Measurements from ENCODE around the gene CDK18. TPM values are rescaled to one million over a fixed set of nuclear protein-coding genes. Genes with fewer than 3 reads are reported as not detected.

CDK18 gene
- total RNA-seq, 2 experiments from 2014 or later = 7.4 to 9.9 TPM

GRCh38 chr1:205516362-205516761 is 11.9 kb downstream of the CDK18 start:
- no peak for ATAC-seq (ENCODE audit: low read depth)
- Mint-ChIP-seq H3K9me3 (no peaks in the 10 kb centered on the region), H3K4me1 (peaks cover 10% of the 10 kb centered on the region), H3K36me3 (no peaks in the 10 kb centered on the region), H3K4me3 (no peak overlapping the region), H3K27me3 (no peaks in the 10 kb centered on the region), H3K27ac (no peak overlapping the region)
- no peak for DNase-seq
- POLR2A ChIA-PET = no interaction called here

DNA sequence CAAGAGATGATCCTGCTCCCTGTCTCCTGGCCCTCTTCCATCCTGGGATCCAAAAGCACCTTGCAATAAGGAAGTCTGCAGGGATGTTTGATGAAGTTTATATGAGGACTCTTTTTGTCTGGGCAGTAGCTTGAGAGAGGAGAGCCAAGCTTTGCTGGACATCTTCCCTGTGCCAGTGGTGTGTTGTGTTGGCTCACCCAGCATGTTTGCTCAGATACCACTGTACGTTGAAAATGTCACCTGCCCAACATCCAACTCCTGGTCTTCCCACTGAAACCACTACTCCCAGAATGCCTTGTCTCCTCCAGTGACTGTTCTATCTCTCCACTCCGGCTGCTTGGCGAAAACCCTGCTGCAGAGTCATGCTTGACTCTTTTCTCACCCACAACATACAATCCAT is 12.8 kb downstream of the CDK18 start:
- Mint-ChIP-seq H3K36me3 (no peaks in the 10 kb centered on the region), H3K27me3 (no peaks in the 10 kb centered on the region), H3K27ac (no peak overlapping the region), H3K4me1 (peaks cover 3% of the 10 kb centered on the region), H3K9me3 (no peaks in the 10 kb centered on the region), H3K4me3 (no peak overlapping the region)
- ATAC-seq (ENCODE audit: low read depth) = no peak
- POLR2A ChIA-PET = no interaction called here
- no peak for DNase-seq

DNA sequence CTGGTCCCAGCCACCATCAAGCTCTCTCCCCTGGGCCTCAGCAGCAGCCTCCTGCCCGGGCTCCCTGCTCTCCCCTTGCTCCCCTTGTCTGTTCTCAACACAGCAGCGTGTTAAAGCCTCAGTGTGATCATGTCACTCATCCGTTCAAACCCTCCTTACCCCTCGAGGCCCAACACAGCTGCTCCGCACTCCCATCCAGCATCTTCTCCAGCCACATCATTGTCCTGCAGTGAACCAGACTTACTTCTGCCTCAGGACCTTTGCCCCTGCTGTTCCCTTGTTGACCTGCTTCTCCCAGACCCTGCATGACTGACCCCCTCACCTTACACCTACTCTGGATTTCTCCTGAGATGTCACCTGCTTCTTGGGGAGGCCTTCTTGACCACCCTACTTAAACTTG is 13.3 kb downstream of the CDK18 start:
- POLR2A ChIA-PET = no interaction called here
- Mint-ChIP-seq H3K27me3 (no peaks in the 10 kb centered on the region), H3K9me3 (no peaks in the 10 kb centered on the region), H3K36me3 (no peaks in the 10 kb centered on the region), H3K4me1 (peaks cover 2% of the 10 kb centered on the region), H3K27ac (no peak overlapping the region), H3K4me3 (no peak overlapping the region)
- ATAC-seq (ENCODE audit: low read depth) = no peak
- DNase-seq = no peak

- Mint-ChIP-seq H3K4me3 (no peak overlapping the region), H3K27me3 (no peaks in the 10 kb centered on the region), H3K9me3 (no peaks in the 10 kb centered on the region), H3K4me1 (peaks cover 2% of the 10 kb centered on the region), H3K36me3 (no peaks in the 10 kb centered on the region), H3K27ac (no peak overlapping the region)
- ATAC-seq (ENCODE audit: low read depth) (no peak), DNase-seq (no peak)
- POLR2A ChIA-PET = no interaction called here
Observed at GRCh38 chr1:205518661-205519540, 14.4 kb downstream of the CDK18 start.

- no peaks in the 10 kb centered on the region for H3K36me3 Mint-ChIP-seq
- H3K9me3 Mint-ChIP-seq = no peaks in the 10 kb centered on the region
- ATAC-seq (ENCODE audit: low read depth) (no peak), DNase-seq (no peak)
- H3K4me1 Mint-ChIP-seq = peaks cover 2% of the 10 kb centered on the region
- no peaks in the 10 kb centered on the region for H3K27me3 Mint-ChIP-seq
- H3K27ac Mint-ChIP-seq = no peak overlapping the region
- H3K4me3 Mint-ChIP-seq = no peak overlapping the region
- POLR2A ChIA-PET = no interaction called here
Observed at GRCh38 chr1:205519541-205520131, 15.2 kb downstream of the CDK18 start.

GRCh38 chr1:205520709-205521108 is 16.2 kb downstream of the CDK18 start:
- Mint-ChIP-seq H3K4me1 (no peaks in the 10 kb centered on the region), H3K27me3 (no peaks in the 10 kb centered on the region), H3K27ac (no peak overlapping the region), H3K4me3 (no peak overlapping the region), H3K9me3 (no peaks in the 10 kb centered on the region), H3K36me3 (no peaks in the 10 kb centered on the region)
- POLR2A ChIA-PET = no interaction called here
- ATAC-seq (ENCODE audit: low read depth) (no peak), DNase-seq (no peak)

GRCh38 chr1:205521686-205522085 is 17.2 kb downstream of the CDK18 start:
- H3K4me3 Mint-ChIP-seq = no peak overlapping the region
- no peaks in the 10 kb centered on the region for H3K9me3 Mint-ChIP-seq
- H3K27ac Mint-ChIP-seq = no peak overlapping the region
- no peak for DNase-seq
- H3K36me3 Mint-ChIP-seq = no peaks in the 10 kb centered on the region
- H3K4me1 Mint-ChIP-seq = no peaks in the 10 kb centered on the region
- POLR2A ChIA-PET = interaction anchor here (0.9 kb wide), 1 partner anchor 32 kb away, joined by 3 read pairs; no protein-coding TSS in a partner anchor
- no peak for ATAC-seq (ENCODE audit: low read depth)
- H3K27me3 Mint-ChIP-seq = no peaks in the 10 kb centered on the region

- H3K27me3 Mint-ChIP-seq = no peaks in the 10 kb centered on the region
- H3K9me3 Mint-ChIP-seq = no peaks in the 10 kb centered on the region
- H3K27ac Mint-ChIP-seq = no peak overlapping the region
- POLR2A ChIA-PET = no interaction called here
- no peaks in the 10 kb centered on the region for H3K36me3 Mint-ChIP-seq
- ATAC-seq (ENCODE audit: low read depth) (no peak), DNase-seq (no peak)
- no peaks in the 10 kb centered on the region for H3K4me1 Mint-ChIP-seq
- no peak overlapping the region for H3K4me3 Mint-ChIP-seq
Observed at GRCh38 chr1:205522692-205523091, 18.2 kb downstream of the CDK18 start.

- H3K27ac Mint-ChIP-seq = no peak overlapping the region
- H3K4me3 Mint-ChIP-seq = no peak overlapping the region
- H3K27me3 Mint-ChIP-seq = no peaks in the 10 kb centered on the region
- POLR2A ChIA-PET = interaction anchor here (1.5 kb wide), 1 partner anchor 169 kb away, joined by 4 read pairs; no protein-coding TSS in a partner anchor
- DNase-seq (no peak), ATAC-seq (ENCODE audit: low read depth) (no peak)
- H3K36me3 Mint-ChIP-seq = no peaks in the 10 kb centered on the region
- H3K4me1 Mint-ChIP-seq = no peaks in the 10 kb centered on the region
- no peaks in the 10 kb centered on the region for H3K9me3 Mint-ChIP-seq
Observed at GRCh38 chr1:205523261-205523890, 18.9 kb downstream of the CDK18 start.

- POLR2A ChIA-PET = interaction anchor here (0.5 to 1.5 kb wide), 4 partner anchors 36 to 192 kb away, joined by 3 to 8 read pairs (median 4); no protein-coding TSS in a partner anchor
- Mint-ChIP-seq H3K4me1 (no peaks in the 10 kb centered on the region), H3K27me3 (no peaks in the 10 kb centered on the region), H3K4me3 (no peak overlapping the region), H3K9me3 (no peaks in the 10 kb centered on the region), H3K36me3 (no peaks in the 10 kb centered on the region), H3K27ac (no peak overlapping the region)
- peak; percentile 52 for ATAC-seq (ENCODE audit: low read depth)
- peak; percentile 80 for DNase-seq
Observed at GRCh38 chr1:205523891-205524793, 19.7 kb downstream of the CDK18 start.

- no peaks in the 10 kb centered on the region for H3K27me3 Mint-ChIP-seq
- no peak for ATAC-seq (ENCODE audit: low read depth)
Observed at GRCh38 chr1:205524794-205525101, 20.3 kb downstream of the CDK18 start.

DNA sequence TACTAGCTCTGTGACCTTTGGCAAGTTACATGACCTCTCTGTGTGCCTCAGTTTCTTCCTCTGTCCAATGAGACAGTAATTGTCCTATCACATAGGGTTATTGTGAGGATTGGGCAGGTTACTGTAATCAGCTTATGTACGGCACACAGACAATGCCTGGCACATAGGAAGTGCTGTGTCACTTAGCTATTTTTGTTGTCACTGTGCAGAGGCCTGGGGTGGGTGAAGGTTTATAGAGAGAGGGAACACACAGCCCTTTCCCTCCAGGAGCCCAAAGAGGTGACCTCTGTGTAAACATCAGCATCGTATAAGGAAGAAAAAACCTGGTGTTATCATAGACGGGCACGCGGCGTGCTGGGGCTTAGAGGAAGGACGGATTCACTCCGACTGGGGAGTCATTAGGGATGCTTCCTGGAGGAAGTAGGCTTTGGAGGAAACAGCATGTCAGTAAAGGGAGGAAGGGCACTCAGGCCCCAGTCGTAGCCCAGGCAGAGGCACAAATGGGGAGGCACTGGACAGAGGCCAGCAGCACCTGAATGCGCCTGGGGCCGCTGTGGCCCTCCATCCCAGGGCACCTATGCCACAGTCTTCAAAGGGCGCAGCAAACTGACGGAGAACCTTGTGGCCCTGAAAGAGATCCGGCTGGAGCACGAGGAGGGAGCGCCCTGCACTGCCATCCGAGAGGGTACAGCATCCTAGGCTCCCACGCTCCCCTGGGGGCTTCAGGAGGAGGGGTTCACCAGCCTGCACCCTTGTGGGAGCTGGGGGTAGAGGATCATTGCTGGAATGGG is 21.2 kb downstream of the CDK18 start:
- POLR2A ChIA-PET = interaction anchor here (0.6 to 1.5 kb wide), 2 partner anchors 34 to 38 kb away, joined by 3 to 8 read pairs; no protein-coding TSS in a partner anchor
- Mint-ChIP-seq H3K36me3 (no peaks in the 10 kb centered on the region), H3K27ac (no peak overlapping the region), H3K4me1 (no peaks in the 10 kb centered on the region), H3K27me3 (no peaks in the 10 kb centered on the region), H3K9me3 (no peaks in the 10 kb centered on the region), H3K4me3 (no peak overlapping the region)
- ATAC-seq (ENCODE audit: low read depth) (no peak), DNase-seq (no peak)

More at GRCh38 chr1:205524794-205525101, 20.3 kb downstream of the CDK18 start:
- DNase-seq = no peak
- Mint-ChIP-seq H3K4me1 (no peaks in the 10 kb centered on the region), H3K27ac (no peak overlapping the region), H3K9me3 (no peaks in the 10 kb centered on the region), H3K4me3 (no peak overlapping the region), H3K36me3 (no peaks in the 10 kb centered on the region)
- POLR2A ChIA-PET = interaction anchor here (0.5 to 1.5 kb wide), 4 partner anchors 37 to 192 kb away, joined by 3 to 8 read pairs (median 4); no protein-coding TSS in a partner anchor
